ENCODE results near the gene CFB.

The CFB gene

DNA sequence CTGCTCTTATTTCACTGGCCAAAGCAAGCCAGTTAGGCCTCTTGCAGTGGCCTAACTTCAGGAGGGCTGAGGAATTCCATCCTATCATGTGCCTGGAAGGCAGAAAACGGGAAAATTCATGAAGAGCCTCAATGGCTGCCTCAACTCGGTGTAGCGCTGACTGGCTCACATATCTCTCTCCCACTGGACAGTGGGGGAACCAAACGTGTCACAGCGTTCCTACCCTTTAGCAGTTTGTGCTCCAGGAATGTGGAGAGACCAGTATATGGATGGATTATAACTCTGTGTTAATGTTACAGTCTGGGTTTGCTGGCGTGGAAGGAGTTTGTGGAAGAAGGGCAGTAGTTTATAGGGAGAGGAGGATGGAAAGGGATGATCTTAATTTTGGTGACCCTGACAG, 30.1 kb upstream of the CFB start:
- H3K4me3 ChIP-seq (replicated peaks; ENCODE audit: low read depth, low read length), result no peak overlapping the region
- DNase-seq (ENCODE audit: extremely low read depth, low read depth), result no peak
- TF ChIP-seq, protein P1, sequence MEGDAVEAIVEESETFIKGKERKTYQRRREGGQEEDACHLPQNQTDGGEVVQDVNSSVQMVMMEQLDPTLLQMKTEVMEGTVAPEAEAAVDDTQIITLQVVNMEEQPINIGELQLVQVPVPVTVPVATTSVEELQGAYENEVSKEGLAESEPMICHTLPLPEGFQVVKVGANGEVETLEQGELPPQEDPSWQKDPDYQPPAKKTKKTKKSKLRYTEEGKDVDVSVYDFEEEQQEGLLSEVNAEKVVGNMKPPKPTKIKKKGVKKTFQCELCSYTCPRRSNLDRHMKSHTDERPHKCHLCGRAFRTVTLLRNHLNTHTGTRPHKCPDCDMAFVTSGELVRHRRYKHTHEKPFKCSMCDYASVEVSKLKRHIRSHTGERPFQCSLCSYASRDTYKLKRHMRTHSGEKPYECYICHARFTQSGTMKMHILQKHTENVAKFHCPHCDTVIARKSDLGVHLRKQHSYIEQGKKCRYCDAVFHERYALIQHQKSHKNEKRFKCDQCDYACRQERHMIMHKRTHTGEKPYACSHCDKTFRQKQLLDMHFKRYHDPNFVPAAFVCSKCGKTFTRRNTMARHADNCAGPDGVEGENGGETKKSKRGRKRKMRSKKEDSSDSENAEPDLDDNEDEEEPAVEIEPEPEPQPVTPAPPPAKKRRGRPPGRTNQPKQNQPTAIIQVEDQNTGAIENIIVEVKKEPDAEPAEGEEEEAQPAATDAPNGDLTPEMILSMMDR (IDR thresholded peaks at IDR 0.05; ENCODE audit: low read depth, low read length, missing control alignments), result no peak

- DNase-seq (ENCODE audit: extremely low read depth, low read depth), result no peak
- no peak overlapping the region for H3K4me3 ChIP-seq (replicated peaks; ENCODE audit: low read depth, low read length)
- TF ChIP-seq, protein P1 (IDR thresholded peaks at IDR 0.05; ENCODE audit: low read depth, low read length, missing control alignments), result no peak
These were observed 27.7 kb upstream of the CFB start for GRCh38 chr6:31918069-31918720.

- TF ChIP-seq, protein P1 (IDR thresholded peaks at IDR 0.05; ENCODE audit: low read depth, low read length, missing control alignments), result no peak
- no peak overlapping the region for H3K4me3 ChIP-seq (replicated peaks; ENCODE audit: low read depth, low read length)
- no peak for DNase-seq (ENCODE audit: extremely low read depth, low read depth)
These were observed 26.1 kb upstream of the CFB start for GRCh38 chr6:31919624-31920303.

- TF ChIP-seq, protein P1 (IDR thresholded peaks at IDR 0.05; ENCODE audit: low read depth, low read length, missing control alignments), result no peak
- no peak overlapping the region for H3K4me3 ChIP-seq (replicated peaks; ENCODE audit: low read depth, low read length)
- DNase-seq (ENCODE audit: extremely low read depth, low read depth), result no peak
These were observed 25.1 kb upstream of the CFB start for GRCh38 chr6:31920811-31921210.

- TF ChIP-seq, protein P1 (IDR thresholded peaks at IDR 0.05; ENCODE audit: low read depth, low read length, missing control alignments), result no peak
- H3K4me3 ChIP-seq (replicated peaks; ENCODE audit: low read depth, low read length), result no peak overlapping the region
- no peak for DNase-seq (ENCODE audit: extremely low read depth, low read depth)
These were observed 23.0 kb upstream of the CFB start for GRCh38 chr6:31922942-31923341.

DNA sequence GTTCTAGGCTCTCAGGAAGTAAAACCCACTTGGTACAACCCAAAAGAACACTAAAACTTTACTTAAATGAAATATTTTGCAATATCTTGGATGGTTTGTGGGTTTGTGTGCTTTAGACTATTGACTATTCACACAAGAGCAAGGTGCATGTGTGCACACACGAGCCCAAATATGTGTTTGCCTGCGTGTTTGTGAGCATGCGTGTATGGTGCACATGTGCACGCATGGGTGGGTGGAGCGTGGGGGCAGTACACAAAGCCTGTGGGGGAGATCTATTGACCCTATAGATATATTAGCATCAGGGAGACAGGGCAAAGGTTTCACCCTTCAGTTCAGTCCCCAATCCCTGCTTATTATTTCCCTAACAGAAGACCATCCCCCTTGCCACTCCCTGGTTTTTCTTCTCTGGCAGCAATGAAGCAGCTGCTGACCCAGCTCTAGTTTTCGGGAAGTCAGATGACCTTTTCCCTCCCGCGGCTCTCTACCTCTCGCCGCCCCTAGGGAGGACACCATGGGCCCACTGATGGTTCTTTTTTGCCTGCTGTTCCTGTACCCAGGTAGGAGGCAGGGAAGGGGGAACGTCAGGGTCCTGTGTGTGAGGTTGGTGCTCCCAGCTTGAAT, 18.5 kb upstream of the CFB start, which contains the start of gene C2:
TSS of gene C2 (plus strand) at position 476 of the 621 bp plus-strand sequence. CDS start at position 512, 36 bp downstream.
- TF ChIP-seq, protein P1 (IDR thresholded peaks at IDR 0.05; ENCODE audit: low read depth, low read length, missing control alignments), result no peak
- no peak within 1 kb of the TSS for H3K4me3 ChIP-seq (replicated peaks; ENCODE audit: low read depth, low read length)
- no peak for DNase-seq (ENCODE audit: extremely low read depth, low read depth)
